LNCAP (cell line): ENCODE data around the gene KLF9.

Experiments
- TF ChIP-seq, protein P1 (sequence below): fragments of 450-650 bp; IDR thresholded peaks from 2 replicates; pipeline ENCODE4 v1.5.1; 2017; ENCODE audit warnings: mild to moderate bottlenecking

KLF9 gene

DNA sequence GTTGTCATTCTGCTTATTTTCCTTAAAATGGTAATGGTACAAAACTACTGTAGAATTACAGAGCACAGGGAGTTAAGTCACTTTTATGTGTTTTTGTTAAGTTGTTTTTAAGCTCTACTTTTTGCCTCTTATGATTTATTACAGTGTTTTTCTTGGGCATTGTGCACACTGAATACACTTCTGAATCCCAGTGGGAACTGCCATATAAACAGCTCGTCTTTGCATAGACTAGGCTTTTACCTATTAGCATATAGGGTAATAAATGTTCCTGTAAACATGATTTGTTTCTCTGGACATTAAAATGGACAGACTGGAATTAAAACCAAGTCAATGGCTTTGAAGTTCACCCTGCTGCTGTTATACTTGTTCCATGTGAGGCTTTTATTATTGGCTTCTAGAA is 12.2 kb downstream of the KLF9 start:
- TF ChIP-seq, protein P1, sequence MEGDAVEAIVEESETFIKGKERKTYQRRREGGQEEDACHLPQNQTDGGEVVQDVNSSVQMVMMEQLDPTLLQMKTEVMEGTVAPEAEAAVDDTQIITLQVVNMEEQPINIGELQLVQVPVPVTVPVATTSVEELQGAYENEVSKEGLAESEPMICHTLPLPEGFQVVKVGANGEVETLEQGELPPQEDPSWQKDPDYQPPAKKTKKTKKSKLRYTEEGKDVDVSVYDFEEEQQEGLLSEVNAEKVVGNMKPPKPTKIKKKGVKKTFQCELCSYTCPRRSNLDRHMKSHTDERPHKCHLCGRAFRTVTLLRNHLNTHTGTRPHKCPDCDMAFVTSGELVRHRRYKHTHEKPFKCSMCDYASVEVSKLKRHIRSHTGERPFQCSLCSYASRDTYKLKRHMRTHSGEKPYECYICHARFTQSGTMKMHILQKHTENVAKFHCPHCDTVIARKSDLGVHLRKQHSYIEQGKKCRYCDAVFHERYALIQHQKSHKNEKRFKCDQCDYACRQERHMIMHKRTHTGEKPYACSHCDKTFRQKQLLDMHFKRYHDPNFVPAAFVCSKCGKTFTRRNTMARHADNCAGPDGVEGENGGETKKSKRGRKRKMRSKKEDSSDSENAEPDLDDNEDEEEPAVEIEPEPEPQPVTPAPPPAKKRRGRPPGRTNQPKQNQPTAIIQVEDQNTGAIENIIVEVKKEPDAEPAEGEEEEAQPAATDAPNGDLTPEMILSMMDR, result no peak

DNA sequence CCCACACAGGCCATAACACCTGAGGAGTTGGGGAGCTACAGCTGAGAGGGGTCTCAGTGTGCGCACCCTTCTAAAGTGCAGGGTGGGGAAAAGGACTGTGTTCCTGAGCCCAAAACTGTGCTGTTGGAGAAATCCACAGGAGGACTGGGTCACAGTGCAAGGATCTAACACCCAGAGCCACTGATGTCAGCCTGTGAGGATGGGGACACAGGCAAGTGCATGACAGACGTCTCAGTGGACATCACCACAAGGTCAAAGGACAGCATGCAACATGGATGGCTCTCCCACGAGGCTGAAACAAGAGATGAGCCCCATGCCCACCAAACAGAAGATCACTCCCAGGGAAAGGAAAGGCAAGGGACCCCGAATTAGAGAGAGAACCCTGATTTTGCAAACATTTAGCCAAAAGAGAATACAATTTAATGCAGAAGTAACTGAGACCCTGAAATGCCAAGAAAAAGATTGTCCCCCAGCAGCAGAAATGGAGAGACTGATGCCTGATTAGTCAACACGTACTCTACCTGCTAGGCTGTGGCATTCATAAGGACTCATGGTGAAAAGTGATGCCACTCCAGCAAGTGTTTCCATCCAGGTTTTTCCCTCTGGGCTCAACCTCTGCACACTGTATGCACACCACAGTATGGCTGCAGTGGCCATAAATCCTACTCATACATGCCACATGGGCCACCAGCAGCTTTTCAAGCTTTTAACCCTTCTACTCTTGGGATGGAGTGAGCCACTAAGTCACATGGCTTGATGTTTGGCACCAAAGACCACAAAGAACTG is 14.2 kb downstream of the KLF9 start:
- TF ChIP-seq, protein P1, result no peak

DNA sequence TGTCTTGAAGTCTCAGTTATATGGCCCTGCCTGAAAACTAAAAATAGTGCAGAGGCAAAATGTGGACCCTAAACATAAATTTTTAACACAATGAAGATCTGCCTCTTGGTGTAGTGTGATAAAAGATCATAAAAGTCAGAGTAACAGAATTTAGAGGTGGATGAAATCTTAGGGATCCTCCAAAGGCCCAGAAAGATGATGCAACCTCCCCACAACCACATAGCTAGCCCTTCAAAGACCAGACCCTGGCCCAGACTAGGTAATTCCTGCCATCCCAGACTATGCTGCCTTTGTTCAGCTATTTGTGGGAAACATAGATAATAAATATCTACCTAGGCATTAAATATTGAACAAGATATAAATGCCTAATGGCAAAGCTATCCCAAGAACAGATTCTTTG is 15.3 kb downstream of the KLF9 start:
- TF ChIP-seq, protein P1, result no peak

DNA sequence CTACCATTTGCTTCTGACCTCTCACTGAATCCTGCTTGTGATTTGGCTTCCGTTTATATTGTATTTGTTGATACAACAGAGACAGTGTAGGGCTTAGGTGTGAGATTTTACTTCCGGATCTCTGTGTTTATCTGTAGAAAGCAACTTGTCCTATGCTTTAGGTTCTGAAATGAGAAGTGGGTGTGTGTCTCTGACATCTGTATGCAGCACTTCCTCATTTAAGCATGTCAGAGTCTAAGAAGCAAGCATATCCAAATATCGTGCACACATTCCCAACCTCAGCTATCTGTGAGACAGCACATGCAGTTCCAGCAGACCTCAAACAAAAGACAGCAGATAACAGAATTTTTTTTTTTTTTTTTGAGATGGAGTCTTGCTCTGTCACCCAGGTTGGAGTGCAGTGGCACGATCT is 16.3 kb downstream of the KLF9 start:
- TF ChIP-seq, protein P1, result no peak

DNA sequence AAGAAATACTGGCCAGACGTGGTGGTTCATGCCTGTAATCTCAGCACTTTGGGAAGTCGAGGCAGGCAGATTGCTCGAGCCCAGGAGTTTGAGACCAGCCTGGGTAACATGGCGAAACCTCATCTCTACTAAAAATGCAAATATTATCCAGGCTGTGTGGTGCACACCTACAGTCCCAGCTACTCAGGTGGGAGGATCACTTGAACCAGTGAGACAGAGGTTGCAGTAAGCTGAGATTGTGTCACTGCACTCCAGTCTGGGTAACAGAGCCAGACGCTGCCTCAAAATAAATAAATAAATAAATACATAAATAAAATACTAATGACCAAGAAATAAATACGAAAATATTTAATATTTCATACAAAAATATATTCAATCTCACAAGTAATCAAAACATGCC is 18.8 kb downstream of the KLF9 start:
- TF ChIP-seq, protein P1, result no peak

DNA sequence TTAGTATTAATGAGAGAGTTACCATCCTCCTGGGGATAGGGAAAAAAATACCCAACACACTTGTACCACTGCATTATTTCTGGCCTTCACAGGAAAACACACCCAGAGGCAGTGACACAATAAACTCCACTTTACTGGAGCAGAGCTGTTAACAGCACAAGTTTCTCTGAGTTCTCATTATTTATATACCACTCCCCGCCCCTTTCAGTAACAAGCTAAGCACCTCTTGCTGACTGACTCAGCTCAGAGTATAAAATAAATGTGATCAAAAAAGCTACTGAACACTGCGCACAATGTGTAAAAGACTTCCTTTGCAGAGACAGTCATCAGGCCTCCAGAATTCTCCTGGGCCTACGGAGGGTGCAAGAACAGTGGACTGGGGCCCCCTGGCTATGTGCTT is 21.6 kb downstream of the KLF9 start:
- TF ChIP-seq, protein P1, result no peak

DNA sequence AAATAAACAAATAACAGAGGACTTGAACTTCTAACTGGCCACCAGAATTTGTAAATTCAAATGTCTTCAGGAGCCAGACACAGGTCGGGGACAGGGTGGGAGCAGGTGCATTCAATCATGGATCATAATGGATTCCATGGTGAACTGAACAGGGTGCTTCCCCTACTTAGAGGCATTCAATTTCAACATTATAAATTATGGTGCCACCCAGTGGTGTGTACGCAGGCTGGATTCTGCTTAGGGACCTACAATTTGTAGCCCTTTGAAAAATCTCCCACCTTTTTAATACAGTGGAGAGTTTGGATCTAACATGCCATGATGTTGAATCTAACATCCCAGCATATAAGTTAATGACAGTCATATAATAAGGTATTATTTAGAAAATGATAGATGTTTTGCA is 22.3 kb downstream of the KLF9 start:
- TF ChIP-seq, protein P1, result no peak; the same call in 1 of the 2 replicates

DNA sequence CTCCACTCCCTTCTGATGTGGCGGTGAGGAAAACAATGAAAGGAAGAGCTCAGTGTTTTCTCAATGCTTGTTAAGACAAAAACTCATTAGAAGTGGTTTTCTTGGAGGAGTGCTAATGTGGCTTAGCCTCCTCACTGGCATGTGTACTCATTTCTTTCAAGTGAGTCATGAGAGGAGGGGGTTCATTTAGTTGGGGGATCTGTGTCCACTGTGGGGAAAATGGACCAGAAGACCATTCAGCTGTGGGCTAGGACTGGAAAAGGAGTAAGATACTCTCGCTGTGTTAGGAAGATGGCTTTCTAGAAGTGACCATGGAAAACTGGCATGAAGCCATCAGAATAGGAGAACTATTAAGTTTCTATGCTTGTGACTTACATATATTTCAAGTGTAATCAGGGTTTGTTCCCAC is 23.5 kb downstream of the KLF9 start:
- TF ChIP-seq, protein P1, result no peak
